OCI-LY7 (cell line): ENCODE data around the gene CXCR6.

ENCODE experiments used
- CTCF ChIP-seq: fragments of 200-600 bp; sonication (generic); conservative IDR thresholded peaks from 2 replicates; pipeline ENCODE4 v1.5.1; 2014; ENCODE audit warnings: mild to moderate bottlenecking, antibody characterized with exemption, low read length, moderate library complexity, mixed read lengths
- EZH2phosphoT487 ChIP-seq: fragments of 200-600 bp; sonication (generic); IDR thresholded peaks from 2 replicates; pipeline ENCODE4 v1.6.1; 2018; ENCODE audit warnings: low read depth, borderline replicate concordance, mild to moderate bottlenecking, mixed run types, antibody characterized with exemption, low read length, moderate library complexity, mixed read lengths

GRCh38 chr3:45983770-45984169 lies 40.5 kb downstream of the CXCR6 start:
- TF ChIP-seq EZH2phosphoT487 (no peak), CTCF (no peak)
